Left ventricle myocardium inferior (tissue), 1 donor: Measurements from ENCODE around the gene DLK1. TPM values are rescaled to one million over a fixed set of nuclear protein-coding genes. Genes with fewer than 3 reads are reported as not detected.

Source experiments
- DNase-seq: peaks from one replicate; pipeline ENCODE4 v3.0.0-alpha.2; 2020
- H3K27ac ChIP-seq: fragments of 200-600 bp; replicated peaks from 2 replicates; pipeline ENCODE4 v1.8.0; 2021
- H3K27me3 ChIP-seq: fragments of 200-600 bp; 2 replicates; pipeline ENCODE4 v1.8.0; 2021; ENCODE audit warnings: low read depth
- H3K36me3 ChIP-seq: fragments of 200-600 bp; 2 replicates; pipeline ENCODE4 v1.8.0; 2021
- H3K4me1 ChIP-seq: fragments of 200-600 bp; 2 replicates; pipeline ENCODE4 v1.8.0; 2021
- H3K4me3 ChIP-seq: fragments of 200-600 bp; 2 replicates; pipeline ENCODE4 v1.8.0; 2021; ENCODE audit warnings: mild to moderate bottlenecking, moderate library complexity
- H3K9me3 ChIP-seq: fragments of 200-600 bp; replicated peaks from 2 replicates; pipeline ENCODE4 v1.8.0; 2021
- CTCF ChIP-seq: fragments of 200-600 bp; IDR thresholded peaks from 2 replicates; pipeline ENCODE4 v1.8.0; 2021; ENCODE audit warnings: antibody characterized with exemption, mild to moderate bottlenecking, borderline replicate concordance
- intact Hi-C: fragments of 100-400 bp; cut with micrococcal nuclease; formaldehyde crosslinking; loops from one replicate; pipeline ENCODE4 v1.11.0; 2022
- total RNA-seq: library from RNA; stranded (reverse); fragmentation: NEBNext Ultra II Directional; extraction: Animal tissue kit (Norgen Biotek cat#: 25700); gene quantifications from one replicate; pipeline ENCODE4 v1.2.1, GENCODE V29; 2021
- donor health status: DM: no; HTN: yes; CAD: no; lungs with severe emphysema.

DLK1 gene
- total RNA-seq, 1 donor from 2014 or later: 2.8 TPM

- no peaks in the 10 kb centered on the region for H3K36me3 ChIP-seq
- H3K9me3 ChIP-seq: peaks cover under 1% of the 10 kb centered on the region
- peaks cover 27% of the 10 kb centered on the region for H3K4me1 ChIP-seq
- H3K27me3 ChIP-seq: peaks cover 84% of the 10 kb centered on the region
- intact Hi-C loops: no loop called here
- no peak overlapping the region for H3K4me3 ChIP-seq
- no peak for TF ChIP-seq CTCF
- H3K27ac ChIP-seq: no peak overlapping the region
- DNase-seq: no peak
Observed at GRCh38 chr14:100710826-100711462, 15.7 kb upstream of the DLK1 start.

- H3K9me3 ChIP-seq: peaks cover 4% of the 10 kb centered on the region
- intact Hi-C loops: no loop called here
- peaks cover 79% of the 10 kb centered on the region for H3K27me3 ChIP-seq
- DNase-seq: peak; percentile 41
- no peaks in the 10 kb centered on the region for H3K36me3 ChIP-seq
- no peak overlapping the region for H3K27ac ChIP-seq
- H3K4me1 ChIP-seq: peaks cover 27% of the 10 kb centered on the region
- no peak for TF ChIP-seq CTCF
- H3K4me3 ChIP-seq: no peak overlapping the region
Observed at GRCh38 chr14:100711493-100711892, 15.2 kb upstream of the DLK1 start.

GRCh38 chr14:100712490-100712889 is 14.2 kb upstream of the DLK1 start:
- no peak overlapping the region for H3K4me3 ChIP-seq
- intact Hi-C loops: no loop called here

GRCh38 chr14:100713705-100714104 is 13.0 kb upstream of the DLK1 start:
- Histone ChIP-seq H3K36me3 (no peaks in the 10 kb centered on the region), H3K4me1 (peaks cover 24% of the 10 kb centered on the region), H3K9me3 (peaks cover 4% of the 10 kb centered on the region), H3K27ac (no peak overlapping the region), H3K27me3 (peaks cover 81% of the 10 kb centered on the region), H3K4me3 (no peak overlapping the region)
- no peak for TF ChIP-seq CTCF
- intact Hi-C loops: no loop called here
- no peak for DNase-seq

More at GRCh38 chr14:100712490-100712889, 14.2 kb upstream of the DLK1 start:
- DNase-seq: no peak
- TF ChIP-seq CTCF: no peak
- H3K27ac ChIP-seq: no peak overlapping the region
- peaks cover 27% of the 10 kb centered on the region for H3K4me1 ChIP-seq
- H3K9me3 ChIP-seq: peaks cover 4% of the 10 kb centered on the region
- peaks cover 81% of the 10 kb centered on the region for H3K27me3 ChIP-seq
- H3K36me3 ChIP-seq: no peaks in the 10 kb centered on the region

- Histone ChIP-seq H3K4me3 (no peak overlapping the region), H3K9me3 (peaks cover 4% of the 10 kb centered on the region), H3K4me1 (peaks cover 17% of the 10 kb centered on the region), H3K27ac (no peak overlapping the region), H3K27me3 (peaks cover 81% of the 10 kb centered on the region), H3K36me3 (no peaks in the 10 kb centered on the region)
- intact Hi-C loops: no loop called here
- no peak for TF ChIP-seq CTCF
- DNase-seq: no peak
Observed at GRCh38 chr14:100714258-100714892, 12.3 kb upstream of the DLK1 start.
